Sigmoid colon (tissue), 7 donors: Measurements from ENCODE around the gene AGBL1. TPM values are rescaled to one million over a fixed set of nuclear protein-coding genes. Genes with fewer than 3 reads are reported as not detected.

Experiments used
- DNase-seq: peaks from one replicate; pipeline ENCODE4 v3.0.0-alpha.2; 2019
- H3K27ac ChIP-seq, 4 donors: fragments of 200-600 bp; sonication (generic); one replicate each; pipeline ENCODE4 v1.5.1; 2016 to 2019; ENCODE audit warnings: mild to moderate bottlenecking in 1 of 4
- H3K27me3 ChIP-seq, 3 donors: fragments of 200-600 bp; sonication (generic); one replicate each; pipeline ENCODE4 v1.5.1; 2019; ENCODE audit warnings: mild to moderate bottlenecking in 1 of 3
- H3K36me3 ChIP-seq, 4 donors: fragments of 200-600 bp; sonication (generic); one replicate each; pipeline ENCODE4 v1.5.1; 2016 to 2019
- H3K4me1 ChIP-seq, 4 donors: fragments of 200-600 bp; sonication (generic); one replicate each; pipeline ENCODE4 v1.5.1; 2017 to 2019
- H3K4me3 ChIP-seq, 4 donors: fragments of 200-600 bp; sonication (generic); one replicate each; pipeline ENCODE4 v1.5.1; 2017 to 2019; ENCODE audit warnings: mild to moderate bottlenecking in 2 of 4, moderate library complexity in 1 of 4
- H3K9me3 ChIP-seq, 4 donors: fragments of 200-600 bp in 3 of 4; sonication (generic) in 3 of 4; one replicate each; pipeline versions ENCODE4 v1.5.1 to v1.6.1; 2013 to 2019
- CTCF ChIP-seq, 4 experiments: fragments of 450-650 bp in 3 of 4; fragments of 200-600 bp in 1 of 4; IDR thresholded peaks; one replicate each; pipeline ENCODE4 v1.5.1; 2016 to 2019; ENCODE audit warnings: antibody characterized with exemption in 4 of 4, mild to moderate bottlenecking in 3 of 4, moderate library complexity in 2 of 4
- EP300 ChIP-seq, 4 donors: sonication (generic); formaldehyde crosslinking; IDR thresholded peaks; one replicate each; pipeline ENCODE4 v1.6.1; 2017; ENCODE audit warnings: antibody characterized with exemption in 4 of 4
- POLR2A ChIP-seq, 2 donors: fragments of 450-650 bp; IDR thresholded peaks; one replicate each; pipeline ENCODE4 v1.6.1; 2016; ENCODE audit warnings: antibody characterized with exemption in 2 of 2, mild to moderate bottlenecking in 2 of 2, moderate library complexity in 2 of 2
- POLR2AphosphoS5 ChIP-seq, 4 donors: sonication (generic); formaldehyde crosslinking; IDR thresholded peaks; one replicate each; pipeline ENCODE4 v1.6.1; 2017; ENCODE audit warnings: antibody characterized with exemption in 4 of 4
- WGBS, 2 donors: extraction: QIAGEN DNeasy Blood & Tissue Kit; methylation state at CpG; one replicate each; pipeline ENCODE4 v1.1.7; 2013; 5-methylcytosine and 5-hydroxymethylcytosine counted together
- intact Hi-C: fragments of 100-400 bp; cut with DNase I; formaldehyde crosslinking; loops from one replicate; pipeline ENCODE4 v1.15.1; 2023
- polyA plus RNA-seq, 3 donors: library from polyadenylated mRNA; stranded (reverse); fragments of 200-250 nt; gene quantifications; one replicate each; pipeline ENCODE4 v1.2.3, GENCODE V29; 2013
- total RNA-seq, 4 donors: library from RNA; depleted of rRNA; stranded (reverse); fragments of >200 nt; gene quantifications; one replicate each; pipeline ENCODE4 v1.1.0, GENCODE V29; 2016
- donor health status: healthy with polysubstance abuse.
- donor health status: Bipolar disorder and iron deficiency.
- donor health status: healthy.

AGBL1 gene
- total and polyA plus RNA-seq, 7 donors, result 0.16 to 0.28 TPM; not detected in 5

DNA sequence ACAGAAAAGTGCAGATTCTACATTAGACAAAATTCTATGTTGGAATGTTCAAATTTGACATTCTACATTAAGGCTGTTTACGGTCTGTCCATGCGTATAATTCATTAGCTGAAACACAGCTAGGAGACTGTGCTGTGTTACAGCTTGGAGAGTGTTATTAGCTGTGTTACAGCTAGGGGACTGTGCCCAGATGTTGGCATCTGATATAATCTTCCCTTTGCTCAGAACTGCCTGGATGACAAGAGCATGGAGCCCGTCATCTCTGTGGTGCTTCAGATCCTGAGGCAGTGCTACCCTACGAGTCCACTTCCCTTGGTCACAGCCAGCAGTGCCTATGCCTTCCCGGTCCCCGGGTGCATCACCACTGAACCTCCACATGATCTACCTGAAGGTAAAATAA, 177.0 kb downstream of the AGBL1 start:
- Histone ChIP-seq H3K4me3 (no peak overlapping the region), H3K4me1 (no peaks in the 10 kb centered on the region), H3K36me3 (no peaks in the 10 kb centered on the region), H3K27me3 (no peaks in the 10 kb centered on the region), H3K9me3 (no peaks in the 10 kb centered on the region), H3K27ac (no peak overlapping the region)
- intact Hi-C loops, result no loop called here
- DNase-seq, result no peak
- 77 to 83% methylated on average over 6 of the region's 6 CpGs for WGBS, 2 donors
- TF ChIP-seq CTCF (IDR thresholded peaks at IDR 0.05), result no peak
- no peak for TF ChIP-seq EP300 (IDR thresholded peaks at IDR 0.05)
- no peak for TF ChIP-seq POLR2AphosphoS5 (IDR thresholded peaks at IDR 0.05)
- no peak for TF ChIP-seq POLR2A (IDR thresholded peaks at IDR 0.05)

GRCh38 chr15:86259589-86259988, 179.9 kb downstream of the AGBL1 start:
- intact Hi-C loops, result no loop called here
- H3K4me1 ChIP-seq, result no peaks in the 10 kb centered on the region
- H3K4me3 ChIP-seq, result no peak overlapping the region
- H3K27ac ChIP-seq, result no peak overlapping the region
- 71 to 77% methylated on average over 5 of the region's 5 CpGs for WGBS, 2 donors
- no peaks in the 10 kb centered on the region for H3K36me3 ChIP-seq
- TF ChIP-seq EP300 (IDR thresholded peaks at IDR 0.05), result no peak
- TF ChIP-seq CTCF (IDR thresholded peaks at IDR 0.05), result no peak
- TF ChIP-seq POLR2A (IDR thresholded peaks at IDR 0.05), result no peak
- no peak for TF ChIP-seq POLR2AphosphoS5 (IDR thresholded peaks at IDR 0.05)
- H3K9me3 ChIP-seq, result no peaks in the 10 kb centered on the region
- no peak for DNase-seq
- no peaks in the 10 kb centered on the region for H3K27me3 ChIP-seq

DNA sequence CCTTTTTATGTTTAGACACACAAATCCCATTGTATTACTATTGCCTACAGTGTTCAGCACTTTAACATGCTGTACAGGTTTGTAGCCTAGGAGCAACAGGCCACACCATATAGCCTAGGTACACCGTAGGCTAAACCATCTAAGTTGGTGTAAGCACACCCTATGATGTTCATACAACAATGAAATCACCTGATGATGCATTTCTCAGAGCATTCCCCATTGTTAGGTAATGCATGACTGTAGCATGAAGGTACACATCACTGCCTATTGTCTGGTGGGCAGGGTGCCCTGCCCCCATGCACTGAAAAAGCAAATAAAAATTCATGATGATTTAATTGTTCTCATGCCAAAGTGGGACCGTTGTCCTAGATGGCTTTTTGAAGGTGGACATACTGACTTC, 183.6 kb downstream of the AGBL1 start:
- Histone ChIP-seq H3K9me3 (no peaks in the 10 kb centered on the region), H3K27me3 (no peaks in the 10 kb centered on the region), H3K36me3 (no peaks in the 10 kb centered on the region), H3K4me1 (no peaks in the 10 kb centered on the region), H3K4me3 (no peak overlapping the region), H3K27ac (no peak overlapping the region)
- intact Hi-C loops, result no loop called here
- DNase-seq, result no peak
- WGBS, 2 donors, result 57 to 80% methylated on average over 2 of the region's 2 CpGs
- TF ChIP-seq CTCF (IDR thresholded peaks at IDR 0.05) (no peak), POLR2A (IDR thresholded peaks at IDR 0.05) (no peak), EP300 (IDR thresholded peaks at IDR 0.05) (no peak), POLR2AphosphoS5 (IDR thresholded peaks at IDR 0.05) (no peak)

GRCh38 chr15:86266896-86267484, 187.3 kb downstream of the AGBL1 start:
- Histone ChIP-seq H3K27ac (no peak overlapping the region), H3K9me3 (no peaks in the 10 kb centered on the region), H3K4me1 (no peaks in the 10 kb centered on the region), H3K36me3 (no peaks in the 10 kb centered on the region), H3K27me3 (no peaks in the 10 kb centered on the region), H3K4me3 (no peak overlapping the region)
- WGBS, 2 donors, result 61 to 76% methylated on average over 6 of the region's 6 CpGs
- no peak for DNase-seq
- intact Hi-C loops, result no loop called here
- TF ChIP-seq POLR2AphosphoS5 (IDR thresholded peaks at IDR 0.05) (no peak), EP300 (IDR thresholded peaks at IDR 0.05) (no peak), POLR2A (IDR thresholded peaks at IDR 0.05) (no peak), CTCF (IDR thresholded peaks at IDR 0.05) (no peak)

DNA sequence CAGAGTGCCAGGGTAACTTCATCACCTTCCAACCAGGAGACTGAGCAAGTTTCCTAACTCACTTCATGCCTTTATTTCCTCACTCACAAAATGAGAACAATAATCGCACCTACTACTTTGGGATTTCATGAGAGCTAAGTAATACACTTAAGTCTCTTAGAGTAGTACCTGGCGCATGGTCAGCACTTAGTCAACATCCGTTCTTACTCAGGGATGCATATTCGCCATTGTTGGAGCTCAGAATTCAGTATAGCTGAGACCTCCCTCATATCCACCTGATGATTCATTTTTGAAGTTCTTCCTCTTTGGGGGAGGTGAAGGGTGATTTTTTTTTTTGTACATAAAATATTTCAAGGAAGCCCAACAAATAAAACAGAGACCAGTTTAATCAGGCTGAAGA, 188.2 kb downstream of the AGBL1 start:
- Histone ChIP-seq H3K4me3 (no peak overlapping the region), H3K27ac (no peak overlapping the region), H3K4me1 (no peaks in the 10 kb centered on the region), H3K9me3 (no peaks in the 10 kb centered on the region), H3K36me3 (no peaks in the 10 kb centered on the region), H3K27me3 (no peaks in the 10 kb centered on the region)
- intact Hi-C loops, result no loop called here
- DNase-seq, result no peak
- TF ChIP-seq EP300 (IDR thresholded peaks at IDR 0.05) (no peak), CTCF (IDR thresholded peaks at IDR 0.05) (no peak), POLR2A (IDR thresholded peaks at IDR 0.05) (no peak), POLR2AphosphoS5 (IDR thresholded peaks at IDR 0.05) (no peak)
- WGBS, 2 donors, result 93 to 94% methylated on average over 4 of the region's 4 CpGs
